Cardiac muscle cell (in vitro differentiated cells and primary cell): Measurements from ENCODE around the gene EIF5. TPM values are rescaled to one million over a fixed set of nuclear protein-coding genes. Genes with fewer than 3 reads are reported as not detected.
A peak's percentile ranks its signal among the peaks of the same experiment; 100 is the strongest.

Experiments used
- DNase-seq, 2 donors: peaks; one replicate each; pipeline versions ENCODE4 v3.0.0 to v3.0.0-alpha.2; 2010 to 2017; ENCODE audit warnings: low read depth in 1 of 2, low spot score in 1 of 2
- H3K27ac ChIP-seq: fragments of 200-600 bp; sonication (generic); 2 replicates; pipeline ENCODE4 v1.5.1; 2016
- H3K27me3 ChIP-seq: fragments of 200-600 bp; sonication (generic); 2 replicates; pipeline ENCODE4 v1.6.0; 2016; ENCODE audit warnings: control low read depth
- H3K36me3 ChIP-seq: fragments of 200-600 bp; sonication (generic); 2 replicates; pipeline ENCODE4 v1.5.1; 2016; ENCODE audit warnings: control low read depth
- H3K4me1 ChIP-seq: fragments of 200-600 bp; sonication (generic); 2 replicates; pipeline ENCODE4 v1.8.1; 2017; ENCODE audit warnings: low read depth, mild to moderate bottlenecking, mixed run types
- H3K4me3 ChIP-seq: fragments of 200-600 bp; sonication (generic); 2 replicates; pipeline ENCODE4 v1.5.1; 2016; ENCODE audit warnings: mild to moderate bottlenecking
- H3K9me3 ChIP-seq: fragments of 200-600 bp; sonication (generic); 2 replicates; pipeline ENCODE4 v1.5.1; 2017; ENCODE audit warnings: low read depth, mild to moderate bottlenecking, control low read depth
- CTCF ChIP-seq: IDR thresholded peaks from 2 replicates; pipeline ENCODE4 v1.5.1; 2012; ENCODE audit warnings: low read depth, mild to moderate bottlenecking, low read length
- polyA plus RNA-seq: library from polyadenylated mRNA; unstranded; fragments of >200 nt; fragmentation: Nextera tagmentation; extraction: Ambion mirVana; gene quantifications from 2 replicates; pipeline ENCODE4 v1.2.1, GENCODE V29; 2016
- total RNA-seq: library from RNA; depleted of rRNA; stranded (reverse); fragments of >200 nt; gene quantifications from 2 replicates; pipeline ENCODE4 v1.2.3, GENCODE V29; 2016

The EIF5 gene
- total and polyA plus RNA-seq, 2 experiments from 2014 or later: 149 to 441 TPM

- H3K4me1 ChIP-seq: no peaks in the 10 kb centered on the region
- H3K36me3 ChIP-seq: peaks cover 34% of the 10 kb centered on the region
- no peak for DNase-seq
- TF ChIP-seq CTCF: no peak
- no peaks in the 10 kb centered on the region for H3K9me3 ChIP-seq
- H3K27ac ChIP-seq: peak overlapping the region; percentile 14
- H3K27me3 ChIP-seq: no peaks in the 10 kb centered on the region
- H3K4me3 ChIP-seq: no peak overlapping the region
These were observed 12.2 kb downstream of the EIF5 start for GRCh38 chr14:103346286-103346685.

GRCh38 chr14:103347091-103347815 is 13.2 kb downstream of the EIF5 start:
- Histone ChIP-seq H3K4me1 (no peaks in the 10 kb centered on the region), H3K27me3 (no peaks in the 10 kb centered on the region), H3K27ac (no peak overlapping the region), H3K36me3 (peaks cover 25% of the 10 kb centered on the region), H3K9me3 (no peaks in the 10 kb centered on the region), H3K4me3 (no peak overlapping the region)
- DNase-seq: no peak
- no peak for TF ChIP-seq CTCF

GRCh38 chr14:103348154-103348553 is 14.1 kb downstream of the EIF5 start:
- no peak for DNase-seq
- Histone ChIP-seq H3K4me1 (no peaks in the 10 kb centered on the region), H3K4me3 (no peak overlapping the region), H3K36me3 (peaks cover 16% of the 10 kb centered on the region), H3K27me3 (no peaks in the 10 kb centered on the region), H3K9me3 (no peaks in the 10 kb centered on the region), H3K27ac (no peak overlapping the region)
- no peak for TF ChIP-seq CTCF

- H3K36me3 ChIP-seq: no peaks in the 10 kb centered on the region
- no peak for TF ChIP-seq CTCF
- no peak overlapping the region for H3K27ac ChIP-seq
- H3K4me3 ChIP-seq: no peak overlapping the region
- no peaks in the 10 kb centered on the region for H3K9me3 ChIP-seq
- H3K27me3 ChIP-seq: no peaks in the 10 kb centered on the region
- DNase-seq: no peak
- no peaks in the 10 kb centered on the region for H3K4me1 ChIP-seq
These were observed 15.9 kb downstream of the EIF5 start for GRCh38 chr14:103349982-103350381.

- H3K4me1 ChIP-seq: no peaks in the 10 kb centered on the region
- H3K36me3 ChIP-seq: no peaks in the 10 kb centered on the region
- no peak overlapping the region for H3K4me3 ChIP-seq
- H3K9me3 ChIP-seq: no peaks in the 10 kb centered on the region
- no peaks in the 10 kb centered on the region for H3K27me3 ChIP-seq
- no peak overlapping the region for H3K27ac ChIP-seq
- no peak for TF ChIP-seq CTCF
- no peak for DNase-seq
These were observed 19.3 kb downstream of the EIF5 start for GRCh38 chr14:103353362-103353761.

- Histone ChIP-seq H3K27ac (no peak overlapping the region), H3K4me1 (no peaks in the 10 kb centered on the region), H3K36me3 (no peaks in the 10 kb centered on the region), H3K9me3 (no peaks in the 10 kb centered on the region), H3K4me3 (no peak overlapping the region), H3K27me3 (no peaks in the 10 kb centered on the region)
- no peak for DNase-seq
- TF ChIP-seq CTCF: no peak
These were observed 20.1 kb downstream of the EIF5 start for GRCh38 chr14:103354141-103354540.
